GM04503 (cell line): ENCODE data around the gene SRGAP2C.
"Not testable (repeated sequence)": the region's sequence is repeated elsewhere in the genome, so short reads cannot be mapped to it uniquely, and the experiment has no call there.

Experiments
- DNase-seq: peaks from one replicate; pipeline ENCODE4 v3.0.0-alpha.2; 2012; ENCODE audit warnings: low read depth

The SRGAP2C gene

DNA sequence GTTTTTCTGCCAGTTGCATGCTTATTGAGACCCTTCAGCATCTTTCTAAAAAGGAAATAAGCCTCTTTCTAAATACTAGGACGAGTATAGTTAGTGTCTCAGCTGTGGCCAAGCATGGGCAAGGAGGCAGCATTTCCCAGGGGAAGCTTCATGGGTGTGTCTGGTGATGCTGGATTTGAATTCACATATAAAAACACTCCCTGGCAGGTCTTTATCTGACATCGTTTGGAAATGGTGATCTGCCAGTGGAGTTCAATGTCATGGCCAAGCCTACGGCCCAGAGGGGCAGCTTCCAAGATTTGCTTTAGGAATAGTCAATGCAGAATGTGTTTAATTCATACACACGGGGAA lies 94.7 kb downstream of the SRGAP2C start:
- not testable (repeated sequence) for DNase-seq

DNA sequence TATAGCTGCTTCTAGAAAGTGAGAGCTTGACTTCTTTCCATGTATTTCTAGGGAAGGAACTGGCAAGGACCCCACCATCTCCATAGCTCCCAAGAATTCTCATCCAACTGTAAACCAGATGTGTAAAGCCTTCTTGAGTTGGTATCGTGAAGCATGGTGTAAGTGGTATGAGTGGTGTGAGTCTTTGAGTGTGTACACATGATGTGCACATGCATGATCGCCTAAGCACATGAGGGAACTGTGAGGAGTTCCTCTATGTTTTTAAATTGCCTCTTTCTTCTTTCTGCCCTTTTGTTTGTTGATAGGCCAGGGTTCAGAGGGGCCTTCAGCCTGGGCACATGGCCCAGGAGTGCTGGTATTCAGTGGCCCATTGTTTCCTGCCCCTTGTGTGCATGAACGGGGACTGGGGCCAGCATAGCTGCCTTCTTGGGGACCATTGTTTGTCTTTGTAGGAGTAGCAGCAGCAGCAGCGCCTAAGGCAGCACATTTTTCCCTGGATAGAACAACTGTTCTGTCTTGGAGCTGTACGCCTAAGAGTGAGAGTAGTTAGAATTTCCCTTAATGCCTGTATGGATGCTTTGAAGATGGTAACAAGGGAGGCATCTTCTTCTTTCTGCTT lies 96.0 kb downstream of the SRGAP2C start:
- DNase-seq, result not testable (repeated sequence)

DNA sequence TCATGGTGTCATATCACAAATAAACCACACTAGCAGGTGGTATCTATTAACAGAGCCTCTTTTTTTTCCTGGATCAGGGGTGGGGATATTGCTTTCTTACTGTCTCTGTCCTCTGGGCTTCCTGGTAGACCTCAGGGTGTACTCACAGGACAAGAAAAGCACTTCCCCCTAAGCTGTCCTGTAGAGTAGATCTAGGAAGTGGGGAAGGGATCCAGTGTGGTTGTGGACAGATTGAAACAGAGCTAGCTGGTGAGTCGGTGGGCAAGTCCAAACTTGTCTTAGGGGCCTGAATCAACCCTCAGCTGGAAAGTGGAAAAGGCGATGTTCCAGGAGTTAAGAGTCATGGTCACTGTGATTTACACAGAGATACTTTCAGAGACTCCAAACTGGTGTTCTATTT lies 96.7 kb downstream of the SRGAP2C start:
- not testable (repeated sequence) for DNase-seq

DNA sequence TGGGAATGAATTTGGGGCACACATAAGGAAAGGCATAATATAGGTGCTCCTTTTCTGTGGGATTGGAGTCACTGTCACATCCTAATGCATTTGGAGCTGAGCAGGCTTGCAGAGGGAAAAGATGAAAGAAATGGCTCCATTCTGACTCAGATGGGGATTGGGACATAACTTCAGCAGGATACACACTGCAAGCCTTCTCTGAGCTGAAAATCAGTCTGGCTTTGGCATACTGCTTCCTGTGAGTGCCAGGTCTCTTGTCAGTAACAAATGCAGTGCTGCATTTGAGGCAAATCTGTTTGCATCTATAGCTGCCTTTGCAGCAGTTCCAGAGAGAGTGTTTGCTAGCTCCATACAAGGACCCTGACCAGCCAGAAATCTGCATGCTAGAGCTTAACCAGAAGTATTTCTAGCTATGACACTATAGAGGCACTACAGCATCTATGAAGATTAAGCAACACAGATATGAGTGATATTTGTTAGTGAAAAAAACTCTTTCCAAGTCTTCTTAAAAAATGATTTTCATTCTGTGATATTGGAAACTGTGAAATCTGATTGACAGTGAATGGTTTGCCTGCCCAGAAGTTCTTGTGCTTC lies 98.9 kb downstream of the SRGAP2C start:
- not testable (repeated sequence) for DNase-seq

DNA sequence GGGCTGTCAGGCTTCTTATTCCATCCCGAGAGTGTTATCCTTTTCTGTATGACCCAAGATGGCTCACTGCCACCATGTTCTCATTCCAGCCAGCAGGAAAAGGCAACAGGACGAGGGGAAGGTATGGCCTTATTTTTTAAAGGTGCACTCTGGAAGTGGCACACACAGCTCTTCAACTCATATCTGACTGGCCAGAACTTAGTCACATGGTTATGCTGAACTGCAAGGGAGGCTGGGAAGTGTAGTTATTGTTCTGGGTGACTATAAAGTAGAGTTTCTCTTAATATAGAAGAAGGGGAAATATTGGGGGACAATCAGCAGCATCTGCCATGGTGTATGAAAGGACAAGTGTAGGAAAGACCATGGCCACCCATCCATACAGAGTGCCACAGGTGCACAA lies 107.8 kb downstream of the SRGAP2C start:
- DNase-seq, result not testable (repeated sequence)

DNA sequence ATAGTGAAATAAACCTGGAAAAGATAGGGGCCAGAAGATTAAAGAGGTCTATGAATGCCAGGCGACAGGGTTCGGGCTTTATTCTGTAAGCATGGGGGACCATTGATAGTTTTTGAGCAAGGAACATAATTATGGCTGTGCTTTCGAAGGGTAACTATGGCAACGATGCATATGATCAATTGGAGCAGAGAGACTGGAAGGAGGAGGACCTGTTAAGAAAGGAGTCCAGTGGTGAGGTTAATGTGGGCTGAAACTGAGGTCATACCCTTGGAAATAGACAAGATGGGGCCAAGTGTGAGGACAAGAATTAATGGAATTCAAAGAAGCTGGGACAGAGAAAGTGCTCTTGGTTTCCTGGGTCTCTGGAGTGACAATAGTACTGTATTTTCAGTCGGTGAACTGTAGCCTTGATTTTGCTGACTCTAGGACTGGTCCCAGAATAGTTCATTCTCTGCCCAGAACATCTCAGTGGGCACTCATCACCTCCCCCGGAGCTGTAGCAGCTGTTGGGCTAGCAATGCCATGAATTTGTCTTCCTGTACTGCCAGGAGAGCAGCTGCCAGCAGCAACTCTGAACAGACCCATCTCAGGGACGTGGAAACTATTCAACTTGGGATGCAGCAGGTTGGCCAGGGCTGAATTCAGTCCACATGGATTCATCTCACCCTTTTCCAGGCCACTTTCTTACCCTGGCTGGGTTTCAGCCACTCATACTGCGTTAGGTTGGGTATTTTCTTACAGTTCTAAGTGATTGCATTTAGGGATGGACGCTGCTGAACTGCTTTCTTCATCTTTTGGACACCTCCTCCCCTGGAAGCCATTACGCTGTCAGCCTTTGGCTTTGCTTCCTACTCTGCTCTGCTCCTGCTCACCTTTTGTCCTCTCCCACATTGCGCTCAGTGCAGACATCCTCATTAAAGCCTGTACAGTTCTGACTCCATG lies 108.8 kb downstream of the SRGAP2C start:
- peak; percentile 1 for DNase-seq

DNA sequence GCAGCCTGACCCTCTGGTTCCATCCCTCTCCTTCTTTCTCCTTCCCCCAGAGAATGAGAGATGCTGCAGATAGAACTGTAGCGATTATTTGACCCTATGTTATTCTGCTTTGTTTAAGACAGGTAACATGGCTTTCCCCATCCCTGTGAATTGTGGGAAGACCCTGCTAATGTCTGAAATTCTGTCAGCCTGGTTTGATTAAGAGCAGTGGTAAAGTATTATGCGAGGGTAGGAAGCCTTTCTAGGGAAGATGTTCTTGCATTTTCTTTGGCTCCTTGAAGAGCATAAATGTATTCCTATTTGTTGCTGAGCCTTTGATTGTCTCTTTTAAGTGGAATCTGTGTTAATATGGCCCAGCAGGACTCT lies 109.4 kb downstream of the SRGAP2C start:
- DNase-seq, result not testable (repeated sequence)

DNA sequence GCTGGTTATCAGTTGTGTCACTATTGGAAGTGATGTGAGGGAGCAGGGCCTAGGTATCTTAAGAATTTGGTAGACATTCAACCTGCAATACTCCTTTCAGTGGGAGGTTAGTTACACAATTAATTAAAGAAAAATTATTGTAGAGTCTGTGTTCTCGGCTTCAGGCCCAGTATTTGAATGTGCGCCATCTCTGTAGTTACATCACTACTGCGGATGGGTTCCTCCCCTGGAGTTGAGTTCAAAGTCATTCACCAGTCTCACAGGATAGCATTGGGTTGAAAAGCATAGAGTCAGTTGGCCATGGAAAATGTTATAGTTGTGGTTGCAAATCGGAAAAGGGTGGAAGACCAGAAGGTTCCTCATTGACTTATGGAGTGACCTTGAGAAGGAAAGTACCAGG lies 111.8 kb downstream of the SRGAP2C start:
- not testable (repeated sequence) for DNase-seq

DNA sequence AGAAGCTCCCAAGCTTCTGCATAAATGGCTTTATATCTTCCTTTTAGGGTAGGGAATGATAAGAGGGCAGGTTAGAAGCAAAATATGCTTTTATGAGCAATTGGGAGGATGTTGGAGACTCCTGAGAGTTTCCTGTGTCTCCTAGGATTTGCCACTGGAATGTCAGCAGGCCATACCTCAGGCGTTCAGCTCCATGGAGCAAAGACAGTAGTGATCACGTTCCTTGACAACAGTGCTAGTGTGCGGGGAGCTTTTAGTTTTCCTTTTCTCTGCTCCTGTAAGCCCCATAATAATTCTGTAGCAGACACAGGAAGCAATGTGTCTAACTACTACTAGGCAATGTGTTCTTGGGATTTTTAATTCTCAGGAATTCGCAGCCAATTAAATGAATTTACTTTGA lies 113.8 kb downstream of the SRGAP2C start:
- DNase-seq, result not testable (repeated sequence)

DNA sequence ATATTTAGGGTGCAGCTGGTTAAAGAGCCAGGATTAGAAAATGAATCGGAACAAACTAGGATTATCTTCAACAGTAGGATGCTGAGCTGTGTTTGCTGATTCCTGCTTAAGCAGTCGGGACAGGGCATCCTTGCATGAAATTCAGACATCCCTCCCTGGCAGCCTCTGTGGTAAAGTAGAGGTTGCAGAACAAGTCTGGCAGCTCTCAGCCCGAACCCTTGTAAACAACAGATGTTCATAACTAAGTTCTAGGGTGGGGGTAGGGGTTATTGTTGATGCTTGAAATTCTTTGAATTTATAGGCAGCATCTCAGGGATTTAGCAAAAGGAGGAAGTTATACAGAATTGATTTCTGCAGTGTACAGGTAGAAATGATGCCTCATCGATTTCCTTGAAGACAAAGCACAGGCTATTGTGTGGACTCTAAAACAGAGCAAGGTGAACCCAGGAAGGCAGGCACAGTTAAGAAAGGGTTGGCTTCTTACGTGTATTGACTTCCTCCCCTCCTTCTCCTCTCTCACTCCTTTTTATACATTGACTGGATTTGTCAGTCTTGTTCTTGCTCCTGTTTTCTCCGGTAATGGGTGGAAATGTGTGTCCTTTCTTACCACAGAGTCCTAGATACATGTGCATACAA lies 114.9 kb downstream of the SRGAP2C start:
- not testable (repeated sequence) for DNase-seq

DNA sequence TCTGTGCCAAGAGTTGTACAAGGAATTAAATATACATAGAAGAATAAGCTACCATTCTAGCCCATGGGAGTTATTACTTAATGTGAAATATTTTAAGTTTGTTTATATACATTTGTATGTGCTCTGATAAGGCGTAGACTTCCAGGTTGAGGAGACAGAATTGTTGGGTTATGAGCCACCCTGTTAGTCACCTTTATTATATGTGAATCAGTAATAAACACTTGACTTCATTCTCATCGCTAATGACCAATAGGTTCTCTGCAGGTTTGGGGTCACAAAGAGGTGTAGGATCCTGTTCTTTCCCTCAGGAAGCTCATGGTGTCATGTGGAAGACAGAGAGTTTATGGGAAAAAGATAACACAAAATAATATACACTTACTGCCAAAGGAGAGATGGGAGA lies 117.1 kb downstream of the SRGAP2C start:
- not testable (repeated sequence) for DNase-seq

DNA sequence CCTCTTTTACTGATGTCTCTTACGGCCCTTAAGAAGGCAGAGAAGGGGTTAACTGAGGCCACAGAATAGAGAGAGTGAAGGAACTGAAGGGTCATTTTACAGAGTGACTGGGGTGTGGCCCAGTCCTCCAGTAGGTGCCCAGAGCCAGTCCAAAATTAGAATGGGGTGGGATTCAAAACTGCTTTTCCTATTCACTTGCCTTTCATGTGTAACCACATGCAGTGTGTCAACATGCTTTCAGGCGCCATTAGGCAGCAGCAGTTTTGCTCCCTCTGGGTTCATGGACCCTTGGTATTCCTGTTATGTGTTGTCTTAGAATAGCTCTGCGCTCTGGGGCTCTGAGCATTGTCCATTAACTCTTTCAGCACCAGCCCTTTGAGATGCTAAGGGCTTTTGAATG lies 123.0 kb downstream of the SRGAP2C start:
- not testable (repeated sequence) for DNase-seq

DNA sequence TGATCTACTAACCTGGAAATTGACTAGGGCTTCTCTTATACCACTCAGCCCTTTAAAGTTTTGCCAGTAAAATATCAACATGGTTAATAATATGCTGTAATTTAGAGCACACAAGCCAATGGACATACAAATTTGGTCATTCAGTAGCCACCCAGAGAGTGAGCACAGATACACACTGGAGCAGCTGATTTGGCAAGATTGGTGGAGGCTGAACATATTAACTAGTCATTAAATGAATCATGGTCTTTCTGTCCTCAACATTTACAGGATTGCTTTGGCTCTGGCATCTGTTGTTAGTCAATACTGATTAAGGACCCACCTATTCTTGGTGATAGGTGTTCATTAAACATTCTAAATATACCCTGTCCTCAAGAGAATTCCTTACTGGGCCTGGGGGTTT lies 130.7 kb downstream of the SRGAP2C start:
- DNase-seq, result not testable (repeated sequence)

DNA sequence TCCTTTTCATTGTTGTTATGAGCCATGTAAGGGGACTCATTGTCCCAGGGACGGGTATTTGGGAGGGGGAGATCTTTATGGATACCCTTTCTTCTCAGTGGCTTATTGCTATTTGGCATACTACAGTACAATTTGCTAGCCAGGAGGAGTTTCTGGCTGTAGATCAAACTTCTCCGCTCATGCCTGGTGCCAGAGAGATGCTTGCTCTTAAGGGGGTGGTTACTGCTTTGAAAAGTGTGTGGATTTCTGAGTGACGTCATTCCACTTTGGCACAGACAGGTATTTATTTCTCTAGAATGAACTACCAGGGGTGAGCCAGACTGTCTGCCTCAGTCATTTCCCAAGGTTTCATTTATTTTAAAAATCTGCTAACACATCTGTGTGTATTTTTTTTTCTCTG lies 131.3 kb downstream of the SRGAP2C start:
- not testable (repeated sequence) for DNase-seq

DNA sequence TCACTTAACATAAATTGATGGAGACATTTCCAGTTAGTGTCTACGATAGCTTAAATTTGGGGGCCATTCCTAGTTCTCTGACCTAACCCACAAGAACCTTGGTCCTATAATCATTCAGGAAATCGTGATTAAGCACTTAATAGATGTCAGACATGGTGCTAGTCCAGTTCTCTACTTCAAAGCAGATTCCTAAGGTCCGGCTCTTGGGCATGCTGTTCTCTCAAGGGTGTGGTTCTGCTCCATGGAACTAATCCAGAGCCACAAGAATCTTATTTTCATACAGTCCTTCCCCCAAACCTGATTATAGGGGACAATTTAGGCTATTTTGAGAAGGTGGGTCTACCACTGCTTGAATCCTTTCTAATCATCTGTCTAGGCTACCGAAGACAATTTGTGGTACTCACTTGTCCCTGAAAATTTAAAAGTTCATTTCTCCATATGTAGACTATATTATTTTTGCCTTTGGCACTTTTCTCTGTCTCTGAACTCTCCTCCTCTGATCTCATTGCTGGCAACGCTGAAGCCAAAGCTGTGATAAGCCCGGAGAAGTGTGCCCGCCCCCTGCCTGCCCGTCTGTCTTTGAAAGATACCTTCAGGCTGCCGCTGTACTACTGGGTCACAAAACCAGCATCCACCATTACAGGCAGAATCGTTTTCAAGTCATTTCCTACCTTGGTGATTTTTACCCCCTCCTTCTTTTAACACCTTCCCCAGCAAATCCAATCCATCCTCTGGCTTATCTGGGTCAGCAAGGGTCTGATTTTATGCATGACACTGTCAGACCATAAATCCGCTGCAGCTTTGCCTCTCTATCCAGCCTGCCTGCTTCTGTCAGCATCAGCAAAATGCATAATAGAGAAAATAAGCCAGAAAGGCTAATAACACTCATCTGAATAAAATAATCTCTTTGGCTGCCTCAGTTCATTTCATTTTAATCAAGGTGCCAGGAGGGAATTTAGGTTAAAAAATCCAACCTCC lies 133.0 kb downstream of the SRGAP2C start:
- DNase-seq, result not testable (repeated sequence)

DNA sequence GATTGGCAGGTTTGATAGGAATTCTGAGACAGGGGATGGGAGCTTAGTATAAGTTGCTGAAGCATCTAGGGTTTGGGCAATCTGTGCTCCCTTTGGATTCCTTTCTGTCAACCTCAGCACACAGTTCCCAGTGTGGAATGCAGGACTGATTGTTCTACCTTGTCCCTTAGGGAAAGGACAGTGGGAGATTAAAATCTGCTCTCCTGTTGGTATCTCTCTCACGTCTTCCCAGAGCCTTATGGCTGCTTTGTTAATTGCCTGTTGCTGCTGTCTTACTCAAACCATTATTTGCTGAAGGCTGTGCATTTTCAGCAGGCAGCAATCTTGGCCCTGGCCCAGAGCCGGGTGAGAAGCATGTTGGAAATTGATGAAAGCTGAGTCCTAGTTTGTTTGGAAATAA lies 133.9 kb downstream of the SRGAP2C start:
- not testable (repeated sequence) for DNase-seq

DNA sequence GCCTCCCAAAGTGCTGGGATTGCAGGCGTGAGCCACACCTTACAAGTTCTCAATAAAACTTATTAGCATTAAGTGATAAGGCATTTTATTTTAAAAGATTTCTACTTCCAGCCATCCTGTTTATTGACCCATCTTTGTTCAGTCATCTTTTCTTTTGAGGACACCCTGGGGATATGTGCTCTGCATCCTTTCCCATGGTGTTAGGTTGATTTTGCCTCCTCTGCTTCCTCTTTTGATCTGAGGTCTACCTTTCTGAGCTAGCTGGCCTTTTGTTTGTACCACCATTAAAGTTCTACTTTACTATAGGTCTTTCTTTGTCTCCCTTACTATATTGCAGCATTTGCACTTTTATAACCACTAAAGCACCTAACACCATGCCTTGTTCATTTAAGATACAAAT lies 136.9 kb downstream of the SRGAP2C start:
- not testable (repeated sequence) for DNase-seq

DNA sequence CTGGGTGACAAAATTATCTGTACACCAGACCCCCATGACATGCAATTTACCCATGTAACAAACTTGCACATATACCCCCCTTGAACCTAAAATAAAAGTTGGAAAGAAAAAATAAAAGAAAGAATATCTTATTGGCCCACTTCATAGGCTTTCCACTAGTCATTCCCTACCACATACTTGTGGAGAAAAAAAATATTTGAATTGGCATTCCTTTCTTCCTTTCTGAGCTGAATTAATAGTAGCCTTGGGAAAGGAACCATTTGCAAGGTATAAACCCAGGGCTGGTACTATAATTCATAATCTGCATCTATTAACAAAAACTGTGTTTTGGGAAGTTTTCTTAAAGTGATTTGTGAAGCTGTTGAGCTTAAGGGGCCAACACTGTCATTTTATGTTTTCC lies 140.0 kb downstream of the SRGAP2C start:
- DNase-seq, result not testable (repeated sequence)

DNA sequence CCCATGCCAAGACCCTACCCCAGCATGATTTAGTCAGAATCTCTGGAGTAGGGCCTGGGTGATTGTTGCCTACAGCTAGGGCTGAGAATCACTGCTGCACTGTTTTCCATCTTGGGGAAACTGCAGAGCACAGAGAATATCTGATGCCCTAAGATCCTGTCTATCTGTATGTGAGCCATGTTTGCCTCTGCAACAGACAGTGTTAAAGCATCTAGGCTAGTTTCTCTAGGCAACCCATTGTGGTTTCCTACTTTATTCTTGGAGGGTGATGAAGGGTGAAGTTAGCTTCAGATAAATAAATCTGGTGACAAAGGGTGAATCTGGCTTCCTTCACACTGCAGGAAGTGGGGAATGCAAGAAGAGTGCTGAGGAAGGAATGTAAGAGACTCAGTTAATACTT lies 147.4 kb downstream of the SRGAP2C start:
- DNase-seq, result not testable (repeated sequence)

DNA sequence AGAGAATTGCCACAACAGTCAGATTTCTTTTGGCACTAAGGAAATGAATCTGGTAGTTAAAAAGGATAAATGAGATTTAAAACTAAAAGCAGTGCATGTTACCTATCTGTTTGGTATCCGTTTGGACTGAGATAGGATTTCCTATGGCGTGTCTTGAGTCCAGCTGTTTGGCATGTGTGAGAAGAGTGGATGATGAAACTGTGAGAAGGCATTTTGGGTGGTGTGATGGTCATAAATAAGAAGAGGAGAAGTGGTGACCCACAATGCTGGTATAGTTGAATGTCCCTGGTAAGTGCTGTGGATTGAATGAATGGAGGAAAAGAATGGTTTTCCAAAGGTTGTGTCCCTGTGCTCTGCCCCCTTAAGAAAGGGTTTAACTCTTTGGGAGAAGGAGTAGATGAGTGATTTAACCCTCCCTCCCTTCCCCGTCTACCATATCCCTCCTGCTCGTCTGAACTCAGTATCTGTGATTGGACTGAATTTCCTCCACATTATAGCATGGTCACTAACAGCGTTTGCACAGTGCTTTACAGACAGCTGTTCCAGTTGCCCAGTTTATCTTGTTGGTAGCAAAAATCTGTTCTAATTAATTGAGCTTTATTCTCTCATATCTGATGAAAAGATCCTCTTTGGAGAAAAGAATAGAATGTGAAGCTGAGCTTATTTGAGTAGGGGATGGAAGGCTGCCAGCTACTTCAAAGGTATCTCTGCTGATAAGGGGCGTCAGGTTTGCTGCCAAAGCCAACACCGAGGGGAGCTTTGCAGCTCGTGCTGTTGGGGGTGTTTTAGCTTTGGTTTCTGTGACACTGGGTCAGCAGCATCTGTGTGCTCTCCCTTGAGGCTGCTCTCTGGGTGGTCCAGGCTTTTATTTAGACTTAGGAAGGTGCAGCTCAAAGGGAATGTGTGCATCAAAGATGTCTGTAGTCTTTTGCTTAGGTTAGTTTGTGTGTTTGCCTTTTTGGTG lies 148.1 kb downstream of the SRGAP2C start:
- DNase-seq, result not testable (repeated sequence)
